HepG2 (cell line): ENCODE data around the gene MRPL20. TPM values are rescaled to one million over a fixed set of nuclear protein-coding genes. Genes with fewer than 3 reads are reported as not detected.

Experiments used
- AGO1 ChIP-seq: fragments of 200-400 bp; formaldehyde crosslinking; IDR thresholded peaks from 2 replicates; pipeline ENCODE4 v1.6.1; 2017; ENCODE audit warnings: mild to moderate bottlenecking, low read depth, low read length, moderate library complexity; ENCODE audit not compliant: poor library complexity, severe bottlenecking
- BRD4 ChIP-seq: sonication (generic); formaldehyde crosslinking; IDR thresholded peaks from 2 replicates; pipeline ENCODE4 v1.4.0; 2020; ENCODE audit warnings: missing genetic modification reagents
- CBFB ChIP-seq: sonication (generic); formaldehyde crosslinking; IDR thresholded peaks from 2 replicates; pipeline ENCODE4 v1.4.0; 2020; ENCODE audit warnings: missing genetic modification reagents
- DMAP1 ChIP-seq: IDR thresholded peaks from 2 replicates; pipeline ENCODE4 v1.6.1; 2016
- DNMT3B ChIP-seq: conservative IDR thresholded peaks from 2 replicates; pipeline ENCODE4 v1.6.1; 2016; ENCODE audit warnings: missing biosample characterization, control low read depth
- E2F5 ChIP-seq: sonication (generic); formaldehyde crosslinking; conservative IDR thresholded peaks from 2 replicates; pipeline ENCODE4 v1.4.0; 2020; ENCODE audit warnings: missing genetic modification reagents
- EED ChIP-seq: sonication (generic); formaldehyde crosslinking; IDR thresholded peaks from 2 replicates; pipeline ENCODE4 v1.5.0; 2020; ENCODE audit warnings: mild to moderate bottlenecking, missing genetic modification reagents
- EP300 ChIP-seq, 3 experiments: sonication (generic) in 1 of 3; formaldehyde crosslinking in 1 of 3; IDR thresholded peaks; 2 replicates each; pipeline versions ENCODE4 v1.5.1 to v1.6.1; 2011 to 2020; ENCODE audit warnings: low read depth in 2 of 3, low read length in 2 of 3, borderline replicate concordance in 1 of 3, improper control_type of control experiment in 1 of 3, mild to moderate bottlenecking in 1 of 3, missing genetic modification reagents in 1 of 3, moderate library complexity in 1 of 3
- GZF1 ChIP-seq: sonication (generic); formaldehyde crosslinking; IDR thresholded peaks from 2 replicates; pipeline ENCODE4 v1.5.1; 2020; ENCODE audit warnings: mild to moderate bottlenecking, missing genetic modification reagents
- HMGXB4 ChIP-seq, 2 experiments: sonication (generic) in 1 of 2; formaldehyde crosslinking in 1 of 2; IDR thresholded peaks; 2 replicates each; pipeline versions ENCODE4 v1.4.0 to v1.6.1; 2018 to 2020; ENCODE audit warnings: missing genetic modification reagents in 2 of 2, borderline replicate concordance in 1 of 2, low read depth in 1 of 2, mild to moderate bottlenecking in 1 of 2, missing biosample characterization in 1 of 2
- HOXA5 ChIP-seq: sonication (generic); formaldehyde crosslinking; IDR thresholded peaks from 2 replicates; pipeline ENCODE4 v1.4.0; 2020; ENCODE audit warnings: missing genetic modification reagents
- JUND ChIP-seq: sonication (generic); formaldehyde crosslinking; IDR thresholded peaks from 2 replicates; pipeline ENCODE4 v1.8.0; 2022; ENCODE audit warnings: mild to moderate bottlenecking, missing genetic modification reagents
- NR2F6 ChIP-seq, 2 experiments: IDR thresholded peaks; 2 replicates each; pipeline ENCODE4 v1.6.1; 2016; ENCODE audit warnings: antibody characterized with exemption in 1 of 2, mild to moderate bottlenecking in 1 of 2
- PHF8 ChIP-seq: sonication (generic); formaldehyde crosslinking; IDR thresholded peaks from 2 replicates; pipeline ENCODE4 v1.5.0; 2020; ENCODE audit warnings: missing genetic modification reagents
- REL ChIP-seq: sonication (generic); formaldehyde crosslinking; conservative IDR thresholded peaks from 2 replicates; pipeline ENCODE4 v1.8.0; 2022; ENCODE audit warnings: mild to moderate bottlenecking, missing genetic modification reagents, moderate library complexity
- REPIN1 ChIP-seq: sonication (generic); formaldehyde crosslinking; IDR thresholded peaks from 2 replicates; pipeline ENCODE4 v1.8.0; 2022; ENCODE audit warnings: missing genetic modification reagents, low read depth, mild to moderate bottlenecking, borderline replicate concordance
- RXRA ChIP-seq: sonication (generic); formaldehyde crosslinking; IDR thresholded peaks from 2 replicates; pipeline ENCODE4 v1.5.1; 2020; ENCODE audit warnings: missing genetic modification reagents
- SAP130 ChIP-seq: IDR thresholded peaks from 2 replicates; pipeline ENCODE4 v1.6.1; 2016; ENCODE audit warnings: low read depth
- SMAD1 ChIP-seq: sonication (generic); formaldehyde crosslinking; IDR thresholded peaks from 2 replicates; pipeline ENCODE4 v1.4.0; 2020; ENCODE audit warnings: missing genetic modification reagents, low read depth, mild to moderate bottlenecking, borderline replicate concordance
- STAG1 ChIP-seq: sonication (generic); formaldehyde crosslinking; IDR thresholded peaks from 2 replicates; pipeline ENCODE4 v1.4.0; 2020; ENCODE audit warnings: missing genetic modification reagents
- TARDBP ChIP-seq: sonication (generic); formaldehyde crosslinking; IDR thresholded peaks from 2 replicates; pipeline ENCODE4 v1.8.0; 2022; ENCODE audit warnings: mild to moderate bottlenecking, missing genetic modification reagents
- TCF7 ChIP-seq: sonication (generic); IDR thresholded peaks from 2 replicates; pipeline ENCODE4 v1.6.1; 2016; ENCODE audit warnings: antibody characterized with exemption, low read depth
- XRCC5 ChIP-seq: fragments of 200-400 bp; formaldehyde crosslinking; optimal IDR thresholded peaks from 2 replicates; pipeline ENCODE3; 2017; ENCODE audit warnings: mild to moderate bottlenecking, low read length
- ZBTB21 ChIP-seq: sonication (generic); formaldehyde crosslinking; IDR thresholded peaks from 2 replicates; pipeline ENCODE4 v1.4.0; 2020; ENCODE audit warnings: missing genetic modification reagents
- ZFX ChIP-seq: sonication (generic); formaldehyde crosslinking; IDR thresholded peaks from 2 replicates; pipeline ENCODE4 v1.4.0; 2020; ENCODE audit warnings: mild to moderate bottlenecking, low read depth, missing genetic modification reagents, moderate library complexity
- ZNF263 ChIP-seq: sonication (generic); formaldehyde crosslinking; IDR thresholded peaks from 2 replicates; pipeline ENCODE4 v1.4.0; 2020; ENCODE audit warnings: missing genetic modification reagents
- ZNF543 ChIP-seq: sonication (generic); formaldehyde crosslinking; IDR thresholded peaks from 2 replicates; pipeline ENCODE4 v1.4.0; 2020; ENCODE audit warnings: mild to moderate bottlenecking, missing genetic modification reagents
- ZSCAN29 ChIP-seq: sonication (generic); formaldehyde crosslinking; conservative IDR thresholded peaks from 2 replicates; pipeline ENCODE4 v1.4.0; 2020; ENCODE audit warnings: mild to moderate bottlenecking, missing genetic modification reagents
- polyA plus RNA-seq, 8 experiments: library from polyadenylated mRNA; depleted of rRNA in 3 of 8; stranded (reverse) in 7 of 8; unstranded in 1 of 8; fragments of >200 nt; fragmentation: Illumina TruSeq in 4 of 8; extraction: Trizol in 4 of 8; gene quantifications; 2 replicates each; pipeline versions ENCODE4 v1.2.1 to v1.2.3, GENCODE V29; 2011 to 2016; ENCODE audit warnings: low read depth in 4 of 8, missing spikeins in 1 of 8, mixed read lengths in 1 of 8; ENCODE audit not compliant: insufficient read depth in 1 of 8
- total RNA-seq, 5 experiments: library from RNA; depleted of rRNA; stranded (reverse); fragments of >200 nt; fragmentation: Illumina TruSeq; extraction: Trizol; gene quantifications; 2 replicates each; pipeline ENCODE4 v1.2.3, GENCODE V29; 2016; ENCODE audit warnings: low read depth in 1 of 5

Gene MRPL20
- total and polyA plus RNA-seq, 2 of the 13 experiments (the other 11 are each of a cell fraction or from before 2014, with no cell fraction given) = 59.2 to 127 TPM

- peak; percentile 83 to 88 for TF ChIP-seq HMGXB4 (CRISPR knock-in tag; IDR thresholded peaks at IDR 0.05; ENCODE audit: borderline replicate concordance in 1 of 2, low read depth in 1 of 2)
- TF ChIP-seq PHF8 (CRISPR knock-in tag) = peak; percentile 10; the same call in 1 of the 2 replicates
- 0 out of 2 replicates have a peak, but pooled peaks have one; percentile 42 for TF ChIP-seq GZF1 (CRISPR knock-in tag)
- TF ChIP-seq EED (CRISPR knock-in tag) = no peak
- peak; percentile 96 for TF ChIP-seq AGO1
- peak; percentile 88; the same call in 1 of the 2 replicates for TF ChIP-seq SMAD1
- no peak for TF ChIP-seq EP300 (IDR thresholded peaks at IDR 0.05; ENCODE audit: low read depth in 2 of 2, low read length in 2 of 2)
- no peak; the same call in 1 of the 2 replicates for TF ChIP-seq EP300 (CRISPR knock-in tag; IDR thresholded peaks at IDR 0.05; ENCODE audit: borderline replicate concordance)
- no peak for TF ChIP-seq REL (CRISPR knock-in tag)
- TF ChIP-seq TARDBP (CRISPR knock-in tag) = peak; percentile 58; the same call in 1 of the 2 replicates
- peak; percentile 84 for TF ChIP-seq ZFX (CRISPR knock-in tag)
- TF ChIP-seq ZNF263 (CRISPR knock-in tag) = peak; percentile 45; the same call in 1 of the 2 replicates
- TF ChIP-seq TCF7 = no peak
- peak; percentile 54; the same call in 1 of the 2 replicates for TF ChIP-seq NR2F6 (IDR thresholded peaks at IDR 0.05)
- peak; percentile 79 for TF ChIP-seq NR2F6 (CRISPR knock-in tag; IDR thresholded peaks at IDR 0.05)
- TF ChIP-seq ZSCAN29 (CRISPR knock-in tag) = peak; percentile 80; the same call in 1 of the 2 replicates
- peak; percentile 55; the same call in 1 of the 2 replicates for TF ChIP-seq REPIN1 (CRISPR knock-in tag)
- peak; percentile 66 for TF ChIP-seq SAP130
- peak; percentile 82 for TF ChIP-seq STAG1
- no peak for TF ChIP-seq BRD4 (CRISPR knock-in tag)
- 0 out of 2 replicates have a peak, but pooled peaks have one; percentile 24 for TF ChIP-seq ZNF543 (CRISPR knock-in tag)
- 0 out of 2 replicates have a peak, but pooled peaks have one; percentile 50 for TF ChIP-seq DNMT3B (CRISPR knock-in tag)
- peak; percentile 57; the same call in 1 of the 2 replicates for TF ChIP-seq CBFB (CRISPR knock-in tag)
- TF ChIP-seq HOXA5 (CRISPR knock-in tag) = peak; percentile 79
- no peak for TF ChIP-seq E2F5 (CRISPR knock-in tag)
- peak; percentile 88 for TF ChIP-seq XRCC5
- TF ChIP-seq RXRA (CRISPR knock-in tag) = peak; percentile 87
- TF ChIP-seq JUND (CRISPR knock-in tag) = 0 out of 2 replicates have a peak, but pooled peaks have one; percentile 29
- TF ChIP-seq DMAP1 (CRISPR knock-in tag) = peak; percentile 70; the same call in 1 of the 2 replicates
- no peak; the same call in 1 of the 2 replicates for TF ChIP-seq ZBTB21 (CRISPR knock-in tag)
These were observed 34.2 kb upstream of the MRPL20 start (continued) for GRCh38 chr1:1441002-1441888.
